K562 (cell line): ENCODE measurements around the gene ATG14.

ENCODE experiments used
- BACH1 ChIP-seq: fragments of 200-800 bp; sonication (Bioruptor generic); IDR thresholded peaks from 2 replicates; pipeline ENCODE4 v1.6.1; 2016; ENCODE audit warnings: missing genetic modification characterization, missing compliant biosample characterization
- BCL6 ChIP-seq: fragments of 250-450 bp; sonication (Bioruptor Pico); IDR thresholded peaks from 2 replicates; pipeline ENCODE4 v1.4.0; 2020
- LEF1 ChIP-seq: fragments of 450-650 bp; IDR thresholded peaks from 2 replicates; pipeline ENCODE4 v1.6.1; 2016; ENCODE audit warnings: mild to moderate bottlenecking
- SIN3A ChIP-seq, 2 experiments: fragments of 150-350 bp in 1 of 2; IDR thresholded peaks; 2 replicates each; pipeline ENCODE4 v1.6.1; 2011 to 2016; ENCODE audit warnings: borderline replicate concordance in 2 of 2, low read depth in 2 of 2, low read length in 2 of 2, mild to moderate bottlenecking in 2 of 2, moderate library complexity in 2 of 2; ENCODE audit not compliant: control insufficient read depth in 1 of 2
- TF ChIP-seq, protein P1 (sequence below): sonication (generic); formaldehyde crosslinking; IDR thresholded peaks from 2 replicates; pipeline ENCODE4 v1.8.0; 2022; ENCODE audit warnings: mild to moderate bottlenecking, missing genetic modification reagents
- TF ChIP-seq, protein P2 (sequence below), 3 experiments: IDR thresholded peaks in 2 of 3; conservative IDR thresholded peaks in 1 of 3; 2 replicates each; pipeline ENCODE4 v1.5.1; 2011 to 2012; ENCODE audit warnings: low read length in 3 of 3, mild to moderate bottlenecking in 3 of 3, control low read depth in 2 of 3, improper control_type of control experiment in 1 of 3, inconsistent platforms in 1 of 3, low read depth in 1 of 3, mixed read lengths in 1 of 3, moderate library complexity in 1 of 3; ENCODE audit not compliant: insufficient read depth in 2 of 3

DNA sequence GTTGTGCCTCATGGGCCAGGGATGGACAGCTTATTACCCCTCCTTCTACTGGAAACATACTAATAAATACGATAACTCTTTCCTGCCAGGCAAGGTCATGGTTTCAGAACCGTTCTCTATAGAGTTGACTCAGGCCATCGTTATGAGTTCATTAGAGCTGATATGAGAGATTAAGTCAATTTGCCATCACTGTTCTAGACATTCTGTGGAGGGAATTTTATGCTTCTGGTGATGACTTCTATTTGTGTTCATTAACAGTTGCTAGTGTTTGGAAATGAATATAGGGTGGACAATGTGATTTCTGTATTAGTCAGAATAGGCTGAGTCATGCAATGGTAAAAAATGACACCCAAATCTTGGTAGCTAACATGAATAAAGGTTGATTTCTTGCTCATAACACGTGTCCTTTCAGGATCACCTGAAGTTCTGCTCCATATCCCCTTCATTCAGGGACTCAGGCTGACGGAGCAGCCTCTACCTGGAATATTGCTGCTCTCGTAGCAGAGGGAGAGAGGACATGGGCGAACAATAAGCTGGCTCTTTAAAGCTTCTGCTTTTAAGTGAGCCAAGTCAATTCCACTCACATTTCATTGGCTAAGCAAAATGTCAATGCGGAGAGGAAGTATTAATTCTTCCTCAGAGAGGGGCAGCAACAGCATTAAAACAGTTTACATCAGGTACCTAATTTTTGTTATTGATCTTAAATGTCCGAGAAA lies 47.3 kb upstream of the ATG14 start:
- TF ChIP-seq, protein P1, sequence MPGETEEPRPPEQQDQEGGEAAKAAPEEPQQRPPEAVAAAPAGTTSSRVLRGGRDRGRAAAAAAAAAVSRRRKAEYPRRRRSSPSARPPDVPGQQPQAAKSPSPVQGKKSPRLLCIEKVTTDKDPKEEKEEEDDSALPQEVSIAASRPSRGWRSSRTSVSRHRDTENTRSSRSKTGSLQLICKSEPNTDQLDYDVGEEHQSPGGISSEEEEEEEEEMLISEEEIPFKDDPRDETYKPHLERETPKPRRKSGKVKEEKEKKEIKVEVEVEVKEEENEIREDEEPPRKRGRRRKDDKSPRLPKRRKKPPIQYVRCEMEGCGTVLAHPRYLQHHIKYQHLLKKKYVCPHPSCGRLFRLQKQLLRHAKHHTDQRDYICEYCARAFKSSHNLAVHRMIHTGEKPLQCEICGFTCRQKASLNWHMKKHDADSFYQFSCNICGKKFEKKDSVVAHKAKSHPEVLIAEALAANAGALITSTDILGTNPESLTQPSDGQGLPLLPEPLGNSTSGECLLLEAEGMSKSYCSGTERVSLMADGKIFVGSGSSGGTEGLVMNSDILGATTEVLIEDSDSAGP (CRISPR knock-in tag) = no peak
- TF ChIP-seq, protein P2, sequence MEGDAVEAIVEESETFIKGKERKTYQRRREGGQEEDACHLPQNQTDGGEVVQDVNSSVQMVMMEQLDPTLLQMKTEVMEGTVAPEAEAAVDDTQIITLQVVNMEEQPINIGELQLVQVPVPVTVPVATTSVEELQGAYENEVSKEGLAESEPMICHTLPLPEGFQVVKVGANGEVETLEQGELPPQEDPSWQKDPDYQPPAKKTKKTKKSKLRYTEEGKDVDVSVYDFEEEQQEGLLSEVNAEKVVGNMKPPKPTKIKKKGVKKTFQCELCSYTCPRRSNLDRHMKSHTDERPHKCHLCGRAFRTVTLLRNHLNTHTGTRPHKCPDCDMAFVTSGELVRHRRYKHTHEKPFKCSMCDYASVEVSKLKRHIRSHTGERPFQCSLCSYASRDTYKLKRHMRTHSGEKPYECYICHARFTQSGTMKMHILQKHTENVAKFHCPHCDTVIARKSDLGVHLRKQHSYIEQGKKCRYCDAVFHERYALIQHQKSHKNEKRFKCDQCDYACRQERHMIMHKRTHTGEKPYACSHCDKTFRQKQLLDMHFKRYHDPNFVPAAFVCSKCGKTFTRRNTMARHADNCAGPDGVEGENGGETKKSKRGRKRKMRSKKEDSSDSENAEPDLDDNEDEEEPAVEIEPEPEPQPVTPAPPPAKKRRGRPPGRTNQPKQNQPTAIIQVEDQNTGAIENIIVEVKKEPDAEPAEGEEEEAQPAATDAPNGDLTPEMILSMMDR (IDR thresholded peaks at IDR 0.05 in 2 of 3, conservative IDR thresholded peaks at IDR 0.05 in 1 of 3; ENCODE audit: insufficient read depth in 2 of 3, low read depth in 1 of 3, low read length in 3 of 3) = no peak
- TF ChIP-seq BACH1 (no peak), LEF1 (no peak), SIN3A (IDR thresholded peaks at IDR 0.05; ENCODE audit: borderline replicate concordance in 2 of 2, control insufficient read depth in 1 of 2, low read depth in 2 of 2, low read length in 2 of 2) (no peak), BCL6 (CRISPR knock-in tag) (no peak)
